Left renal pelvis (tissue), 4 donors: ENCODE measurements around the gene IGSF9. TPM values are rescaled to one million over a fixed set of nuclear protein-coding genes. Genes with fewer than 3 reads are reported as not detected.

Experiments used
- DNase-seq, 4 donors: peaks; one replicate each; pipeline ENCODE4 v3.0.0-alpha.2; 2013; ENCODE audit warnings: low read depth in 4 of 4, low spot score in 3 of 4
- polyA plus RNA-seq, 4 donors: library from polyadenylated mRNA; unstranded; fragments of 120-200 nt; gene quantifications; one replicate each; pipeline ENCODE4 v1.2.1, GENCODE V29; 2013; ENCODE audit not compliant: insufficient read length in 4 of 4

The IGSF9 gene
- polyA plus RNA-seq, 4 donors, result 8.1 to 25.4 (median 13.2) TPM

DNA sequence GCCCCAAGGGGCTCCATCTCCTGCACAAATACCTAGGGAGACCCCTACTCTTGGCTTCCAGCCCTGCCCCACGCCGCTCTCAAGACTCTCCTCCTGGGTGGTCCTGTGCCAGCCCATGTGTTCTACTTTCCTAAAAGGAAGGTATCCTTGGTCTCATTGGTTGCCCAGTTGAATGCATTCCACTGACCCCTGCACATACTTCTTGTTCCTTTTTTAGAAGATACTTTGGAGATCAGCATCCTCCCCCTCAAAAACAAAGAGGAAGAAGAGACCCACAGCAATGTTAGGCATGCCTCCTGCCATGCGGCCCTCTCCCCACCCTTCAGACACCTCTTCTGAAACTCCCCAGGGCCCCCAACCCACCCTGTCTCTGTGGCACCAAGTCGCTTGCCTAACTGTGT is 4.6 kb upstream of the IGSF9 start:
- no peak for DNase-seq

DNA sequence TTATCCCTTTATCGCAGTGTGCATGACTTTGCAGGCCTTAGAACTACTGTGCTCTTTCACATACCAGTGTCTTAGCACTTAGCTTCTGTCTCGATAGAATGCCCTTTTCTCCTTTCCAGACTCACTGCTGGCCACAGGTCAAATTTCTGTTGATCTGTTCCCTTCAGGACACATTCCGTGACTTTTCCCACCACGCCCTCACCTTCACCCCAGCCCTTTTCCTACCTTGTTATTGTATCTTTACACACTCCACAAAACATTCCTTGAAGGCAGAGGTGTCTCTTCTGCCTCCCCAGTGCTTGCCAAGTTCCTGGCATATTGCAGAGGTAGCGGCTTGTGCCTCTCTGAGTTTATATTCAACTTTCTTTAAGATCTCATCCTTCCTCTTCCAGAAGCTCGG is 3.7 kb upstream of the IGSF9 start:
- DNase-seq, result no peak

DNA sequence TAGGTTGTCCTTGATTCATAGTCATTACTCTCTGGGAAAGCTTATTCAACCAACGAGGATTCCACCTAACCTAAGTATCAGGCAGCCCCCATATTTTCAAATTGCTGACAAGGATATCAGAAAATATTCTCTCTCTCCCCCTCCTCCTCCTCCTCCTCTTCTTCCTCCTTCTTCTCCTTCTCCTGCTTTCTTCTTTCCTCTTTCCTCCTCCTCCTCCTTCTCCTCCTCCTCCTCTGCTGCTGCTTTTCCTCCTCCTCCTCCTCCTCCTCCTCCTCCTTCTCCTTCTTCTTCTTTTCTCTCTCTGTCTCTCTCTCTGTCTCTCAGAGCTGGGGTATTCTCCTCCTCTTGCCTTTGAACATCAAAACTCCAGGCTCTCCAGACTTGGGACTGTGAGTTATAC is 2.5 kb upstream of the IGSF9 start:
- DNase-seq, result no peak

DNA sequence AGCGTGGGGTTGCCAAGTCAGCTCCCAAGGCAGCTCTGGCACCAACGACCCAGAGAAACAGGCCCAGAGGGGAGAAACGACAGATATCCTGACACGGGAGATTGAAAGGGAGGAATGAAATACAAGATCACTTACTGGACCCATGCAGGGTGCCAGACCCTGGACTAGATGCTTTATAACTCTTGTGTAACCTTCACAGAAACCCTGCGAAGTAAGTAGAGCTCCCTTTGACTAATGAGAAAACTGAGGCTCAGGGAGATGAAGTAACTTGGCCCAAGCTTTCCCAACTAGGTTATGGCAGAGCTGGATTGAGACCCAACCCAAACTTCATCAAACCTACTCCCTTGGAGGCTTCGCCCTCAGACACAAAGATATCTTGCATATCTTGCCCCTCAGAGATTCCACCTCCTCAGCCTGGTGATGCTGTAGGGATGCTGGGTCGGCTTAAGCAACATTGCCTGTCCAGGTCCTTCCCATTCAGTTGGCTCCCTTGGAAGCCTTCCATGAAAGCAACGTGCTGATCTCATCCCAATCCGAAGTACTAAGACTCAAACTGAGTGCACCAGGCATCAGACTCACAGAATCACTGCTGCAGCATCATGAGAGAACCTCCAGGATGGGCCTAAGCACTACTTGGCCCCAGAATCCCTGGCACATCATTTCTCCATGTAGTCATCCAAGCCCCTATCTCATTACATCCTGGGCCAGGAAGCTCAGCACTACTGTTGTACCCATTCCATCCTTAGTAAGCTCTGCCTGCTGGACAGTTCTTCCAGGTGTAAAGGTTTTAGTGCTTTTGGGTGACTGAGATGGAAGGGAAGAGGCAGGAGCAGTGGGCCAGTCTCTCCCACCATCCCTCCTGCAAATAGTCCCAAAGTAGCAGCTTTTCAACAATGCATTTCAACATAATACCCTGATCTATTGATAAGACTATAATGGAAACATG is 1.1 kb upstream of the IGSF9 start:
- DNase-seq, result no peak

DNA sequence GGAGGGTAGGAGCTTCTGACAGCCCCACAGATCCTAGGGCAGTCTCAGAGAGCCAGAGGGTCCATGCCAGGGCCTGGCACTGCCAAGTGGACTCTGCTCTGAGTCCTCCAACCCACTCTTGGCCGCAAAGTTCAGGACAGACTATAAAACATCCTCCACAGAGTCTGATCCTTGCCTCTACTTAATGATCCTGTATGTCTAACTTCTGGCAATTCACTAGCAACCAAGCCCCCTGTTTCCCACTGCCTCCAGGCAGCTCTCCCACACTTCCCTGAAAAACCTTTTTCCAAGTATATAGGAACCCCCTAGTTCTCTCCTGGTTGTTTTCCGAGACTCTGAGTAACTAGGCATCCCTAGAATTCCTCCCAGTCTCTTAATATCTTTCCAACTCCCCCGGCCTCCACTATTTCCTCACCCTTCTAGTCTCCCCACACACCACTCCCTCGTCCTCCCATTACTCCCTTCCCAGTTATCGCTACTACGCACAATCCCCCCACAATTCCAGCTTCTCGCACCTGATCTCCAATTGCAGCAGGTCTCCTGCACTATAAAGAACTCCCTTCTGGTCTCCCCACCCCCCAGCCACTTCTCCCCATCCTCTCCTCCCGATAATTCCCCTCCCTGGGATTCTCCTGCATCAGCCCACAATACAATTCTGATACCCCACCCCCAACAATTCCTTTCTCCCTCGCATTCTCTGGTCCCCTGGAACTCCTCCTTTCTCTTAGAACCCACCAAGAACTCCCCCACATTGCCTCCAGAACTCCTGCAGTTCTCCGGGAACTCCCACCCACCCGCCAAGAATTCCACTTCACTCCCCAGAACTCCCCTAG is 574 bp downstream of the IGSF9 start:
- DNase-seq, result no peak

DNA sequence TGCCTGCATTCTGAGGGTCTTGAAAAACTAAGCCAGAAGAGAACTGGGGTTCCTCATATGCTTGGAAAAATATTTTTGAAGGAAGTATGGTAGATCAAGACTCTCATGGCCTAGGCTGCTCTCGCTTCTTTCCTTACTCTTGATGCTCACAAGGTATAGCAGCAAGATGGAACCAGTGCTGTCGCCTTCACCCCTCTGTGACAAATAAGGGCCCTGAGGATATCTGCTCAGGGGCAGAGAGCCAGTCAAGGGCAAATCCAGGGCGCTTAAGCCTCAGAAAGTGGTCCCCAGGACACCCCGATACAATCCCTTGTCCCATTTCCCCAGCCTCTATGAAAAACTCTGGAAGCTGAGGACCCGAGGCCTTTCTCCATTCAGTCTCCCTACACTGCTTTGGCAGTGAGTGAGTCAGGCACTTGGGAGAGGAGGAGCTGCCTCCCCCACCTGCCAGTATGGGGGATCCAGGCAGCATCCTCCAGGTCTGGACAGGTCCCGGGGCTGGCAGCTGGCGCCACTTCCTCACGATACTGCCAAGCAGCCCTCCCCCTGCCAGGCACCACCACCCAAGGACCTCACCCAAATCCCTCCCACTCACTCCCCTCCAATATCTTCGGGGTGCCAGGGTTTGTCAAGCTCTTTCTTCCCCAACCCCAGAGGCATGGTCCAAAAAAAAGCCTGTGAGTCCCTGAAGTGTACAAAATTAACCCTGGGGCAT is 1.3 kb downstream of the IGSF9 start:
- DNase-seq, result no peak

DNA sequence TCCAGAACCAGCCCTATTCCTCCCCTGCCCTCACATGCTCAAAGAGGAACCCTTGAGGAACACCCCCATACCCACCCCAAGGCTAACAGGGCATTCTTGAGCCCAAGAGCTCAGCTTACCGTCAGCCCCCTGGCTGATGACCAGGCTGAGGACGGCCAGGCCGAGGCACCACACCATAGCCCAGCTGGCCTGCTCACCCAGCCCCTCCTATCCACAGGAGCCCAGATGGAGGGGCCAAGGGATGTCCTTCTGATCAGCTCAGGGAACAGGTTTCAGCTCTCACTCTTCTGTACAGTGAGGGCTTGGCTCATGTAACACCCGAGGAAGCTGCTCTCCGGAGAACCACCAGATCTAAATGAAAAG is 2.2 kb downstream of the IGSF9 start:
- DNase-seq, result no peak

DNA sequence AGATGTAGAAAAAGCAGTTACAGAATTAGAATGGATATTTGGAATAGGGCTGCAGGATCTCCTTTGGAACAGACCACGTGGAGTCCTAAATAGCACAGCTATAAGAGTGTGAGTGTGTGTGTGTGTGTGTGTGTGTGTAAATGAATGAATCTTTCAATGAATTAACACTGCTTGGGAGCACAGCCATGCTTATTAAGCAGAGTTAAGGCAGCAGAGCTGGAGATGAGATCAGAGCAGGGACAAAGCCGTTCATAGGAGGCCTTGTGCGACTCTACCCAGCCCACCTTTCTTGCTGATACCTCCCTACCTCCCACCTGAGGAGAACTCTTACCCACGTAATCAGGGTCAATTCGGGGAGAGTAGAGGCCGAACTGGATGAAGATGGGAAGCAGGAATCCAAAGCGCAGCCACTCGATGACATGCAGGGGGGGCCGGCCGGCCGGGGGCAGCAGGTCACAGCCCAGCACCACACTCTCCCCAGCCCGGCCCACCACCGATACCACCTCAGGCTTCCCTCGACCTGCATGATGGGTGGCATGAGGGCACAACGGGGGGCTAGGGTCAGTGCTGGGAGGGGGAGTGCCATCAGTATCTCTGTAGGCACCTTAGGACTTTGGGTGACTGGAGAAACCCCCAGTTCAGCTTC is 2.7 kb downstream of the IGSF9 start:
- no peak for DNase-seq

DNA sequence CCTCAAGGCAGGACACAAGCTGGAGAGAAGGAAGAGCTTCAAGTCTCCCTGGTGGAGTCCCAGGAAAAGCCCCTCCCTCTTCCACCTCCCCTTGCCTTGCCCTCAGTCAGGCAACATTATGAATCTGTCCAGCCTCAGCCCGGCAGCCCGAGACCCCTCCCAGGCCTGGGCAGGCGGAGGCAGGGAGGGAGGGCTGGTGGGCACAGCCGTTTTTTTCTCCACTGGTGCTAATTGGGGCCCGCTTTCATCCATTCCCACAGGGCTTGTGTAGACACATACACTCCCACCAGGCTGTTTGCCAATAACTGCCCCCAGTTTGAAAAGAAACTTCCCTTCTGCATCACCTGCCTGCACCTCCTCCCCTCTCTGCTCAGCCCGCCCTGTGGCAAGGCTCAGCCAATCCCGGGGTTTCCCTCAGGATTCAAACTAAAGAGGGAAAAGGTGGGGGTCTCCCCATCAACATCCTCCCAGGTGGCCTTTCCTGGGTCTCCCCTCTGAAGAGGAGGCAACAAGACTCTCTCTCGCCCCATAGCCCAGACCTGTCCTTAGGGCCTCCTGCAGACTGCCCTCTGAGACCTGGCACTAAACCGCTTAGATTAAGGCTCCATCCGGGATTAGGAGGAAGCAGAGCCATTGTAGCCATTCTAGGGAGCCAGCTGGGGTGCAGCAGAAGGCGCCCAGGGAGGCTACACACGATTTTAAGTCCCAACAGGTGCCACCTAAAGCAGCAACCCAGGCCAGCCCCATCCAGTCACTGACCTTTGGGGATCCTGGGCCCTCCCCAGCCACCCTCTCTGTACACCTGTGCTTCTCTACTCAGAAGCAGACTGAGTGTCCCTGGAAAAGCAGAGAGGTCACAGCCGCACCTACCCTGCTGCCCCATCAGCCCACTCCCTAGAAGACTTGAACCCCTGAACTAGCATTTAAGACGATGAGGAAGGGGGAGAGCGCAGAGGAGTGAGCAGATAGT is 3.5 kb downstream of the IGSF9 start:
- DNase-seq, result no peak

DNA sequence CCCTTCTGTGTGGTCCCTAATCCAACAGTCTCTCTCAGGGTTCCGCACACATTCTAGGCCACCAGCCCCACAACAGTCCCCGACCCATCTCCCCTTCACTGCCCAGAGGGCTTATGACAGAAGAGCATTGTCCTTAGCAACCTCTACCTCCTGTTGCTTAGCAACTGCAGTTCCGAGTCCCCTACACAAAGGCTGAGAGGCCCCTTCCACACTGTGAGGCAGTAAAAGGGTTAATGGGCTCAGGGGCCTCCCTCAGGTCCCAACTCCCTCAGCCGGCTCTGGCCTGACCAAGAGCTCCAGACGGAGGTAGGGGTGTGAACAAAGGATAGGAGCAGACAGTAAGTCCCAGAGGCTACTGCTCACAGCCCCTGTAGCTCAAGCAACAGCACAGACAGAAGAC is 4.3 kb downstream of the IGSF9 start:
- no peak for DNase-seq

DNA sequence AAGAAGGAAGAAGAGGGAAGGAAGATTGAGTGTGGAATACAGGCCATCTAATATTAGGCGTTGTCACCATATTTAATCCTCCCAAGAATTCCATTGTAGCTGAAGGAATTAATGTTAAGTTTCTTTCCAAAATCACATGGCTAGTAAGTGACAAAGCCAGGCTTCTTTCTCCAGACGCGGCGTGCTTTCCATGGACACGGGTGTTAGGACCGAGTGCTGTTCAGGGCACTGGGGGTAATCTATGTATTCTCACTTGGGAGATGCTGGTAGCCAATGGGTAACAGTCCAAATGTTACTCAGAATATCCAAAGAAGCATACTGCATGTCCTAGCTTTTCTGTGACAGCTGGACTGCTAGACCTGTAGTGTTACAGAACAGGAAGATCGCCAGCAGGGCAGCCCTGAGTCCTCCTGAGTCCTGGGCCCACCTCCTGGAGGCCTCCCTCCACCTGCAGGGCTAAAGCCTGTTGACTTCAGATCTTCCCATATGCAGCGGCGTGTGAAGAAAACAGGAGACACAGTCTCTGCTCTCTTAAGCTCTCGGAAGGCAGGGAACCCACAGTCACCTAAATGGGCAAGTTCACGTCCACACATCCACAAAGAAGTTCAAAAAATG is 5.3 kb downstream of the IGSF9 start:
- no peak for DNase-seq

DNA sequence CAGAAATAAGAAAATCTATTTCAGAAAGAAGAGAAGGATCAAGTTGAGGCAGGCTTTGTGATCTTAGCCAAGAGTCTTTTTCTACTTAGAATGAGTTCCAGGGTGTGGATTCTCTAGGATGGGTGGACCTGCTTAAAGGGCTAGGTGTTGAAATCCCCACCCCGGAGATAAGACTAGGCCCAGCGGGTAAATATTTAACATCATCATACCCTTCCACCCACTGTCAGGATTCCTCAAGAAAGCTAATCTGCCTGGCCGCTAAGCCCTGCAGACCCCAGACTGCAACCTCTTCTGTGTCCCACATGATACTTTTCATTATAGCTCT is 5.8 kb downstream of the IGSF9 start:
- no peak for DNase-seq

DNA sequence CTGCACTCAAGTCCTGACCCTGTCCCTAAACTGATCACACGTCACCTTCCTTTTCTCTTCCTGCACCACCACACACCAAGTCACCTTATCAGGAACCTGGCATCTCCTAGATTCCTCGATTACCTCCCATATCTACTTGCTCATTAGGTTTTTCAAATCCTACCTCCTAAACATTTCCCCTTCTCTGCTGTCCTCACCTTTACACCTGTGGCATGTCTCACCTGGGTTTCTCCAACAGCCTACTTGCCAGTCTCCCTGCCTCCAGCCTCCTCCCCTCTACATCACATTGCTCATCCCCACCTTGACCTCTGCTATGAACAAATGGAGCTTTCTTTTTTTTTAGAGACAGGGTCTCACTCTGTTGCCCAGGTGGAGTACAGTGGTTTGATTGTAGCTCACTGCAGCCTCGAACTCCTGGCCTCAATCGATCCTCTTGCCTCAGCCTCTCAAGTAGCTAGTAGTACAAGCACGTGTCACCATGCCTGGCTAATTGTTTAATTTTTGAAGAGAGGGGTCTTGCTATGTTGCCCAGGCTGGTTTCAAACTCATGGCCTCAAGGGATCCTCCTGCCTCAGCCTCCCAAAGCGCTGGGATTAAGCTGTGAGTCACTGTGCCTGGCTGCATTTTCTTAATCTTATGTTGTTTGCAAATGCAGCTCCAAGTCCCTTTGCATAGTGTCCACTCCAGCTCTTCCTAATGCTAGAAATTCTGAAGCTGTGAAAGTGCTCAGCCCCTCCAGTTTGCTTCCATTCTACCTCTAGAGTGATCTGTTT is 6.3 kb downstream of the IGSF9 start:
- no peak for DNase-seq

DNA sequence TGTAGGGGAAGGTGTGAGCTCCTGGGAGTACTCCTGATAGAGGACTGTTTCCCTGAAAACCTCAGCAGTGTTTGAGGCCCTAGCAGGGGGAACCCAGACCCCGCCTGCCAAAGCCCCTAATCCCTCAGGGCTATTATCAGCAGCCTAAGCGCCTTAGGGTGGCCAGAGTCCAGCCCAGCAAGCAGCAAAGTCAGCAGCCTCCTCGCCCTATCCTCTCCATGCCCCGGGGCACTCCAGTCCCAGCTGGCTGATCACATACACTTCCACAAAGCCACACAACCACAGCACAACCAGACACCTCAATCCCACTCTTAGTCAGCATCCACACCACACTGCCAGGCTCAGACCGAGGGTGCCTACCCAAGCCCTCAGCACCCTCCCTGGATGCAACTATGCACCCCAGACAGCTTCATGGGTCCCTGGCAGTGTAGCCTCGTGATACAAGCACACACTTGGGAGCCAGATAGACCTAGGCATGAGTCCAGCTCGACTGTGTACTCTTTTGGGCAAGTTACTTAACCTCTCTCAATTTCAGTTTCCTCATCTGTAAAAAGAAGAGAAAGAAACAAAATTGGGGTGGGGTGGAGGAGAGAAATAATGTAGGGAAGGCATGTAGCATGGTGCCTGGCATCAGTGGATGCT is 7.1 kb downstream of the IGSF9 start:
- DNase-seq, result no peak

DNA sequence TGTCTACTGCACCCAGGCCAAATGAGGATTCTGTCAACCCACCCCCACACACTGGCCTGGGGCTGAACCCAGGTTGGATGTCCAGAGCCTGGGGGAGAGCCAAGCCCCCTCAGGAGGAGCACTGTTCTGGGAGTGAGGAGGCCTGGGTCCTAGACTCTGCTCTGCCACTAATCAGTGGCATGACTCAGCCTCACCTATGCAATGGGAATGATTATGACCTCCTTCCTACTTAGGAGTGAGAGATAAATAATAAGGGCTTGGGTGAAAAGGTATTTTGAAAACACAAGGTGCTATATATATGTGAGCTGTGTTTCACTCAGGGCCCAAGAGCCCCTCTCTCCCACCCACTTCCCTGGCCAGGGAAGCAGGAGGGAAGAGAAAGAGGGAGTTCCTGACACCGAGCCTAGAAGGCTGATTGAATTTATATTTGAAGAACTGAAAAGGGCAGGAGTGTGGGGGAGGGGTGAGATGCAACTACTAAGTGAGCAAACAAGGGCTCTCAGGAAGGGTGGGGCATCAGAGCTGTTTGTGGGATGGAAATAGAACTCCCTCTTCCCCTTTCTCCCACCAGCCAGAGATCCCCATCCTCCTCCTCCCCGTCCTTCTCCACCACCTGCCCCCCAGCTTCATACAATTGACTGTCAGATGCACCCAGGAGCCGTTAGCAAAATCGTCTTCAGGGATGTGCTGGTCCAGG is 8.2 kb downstream of the IGSF9 start:
- no peak for DNase-seq

DNA sequence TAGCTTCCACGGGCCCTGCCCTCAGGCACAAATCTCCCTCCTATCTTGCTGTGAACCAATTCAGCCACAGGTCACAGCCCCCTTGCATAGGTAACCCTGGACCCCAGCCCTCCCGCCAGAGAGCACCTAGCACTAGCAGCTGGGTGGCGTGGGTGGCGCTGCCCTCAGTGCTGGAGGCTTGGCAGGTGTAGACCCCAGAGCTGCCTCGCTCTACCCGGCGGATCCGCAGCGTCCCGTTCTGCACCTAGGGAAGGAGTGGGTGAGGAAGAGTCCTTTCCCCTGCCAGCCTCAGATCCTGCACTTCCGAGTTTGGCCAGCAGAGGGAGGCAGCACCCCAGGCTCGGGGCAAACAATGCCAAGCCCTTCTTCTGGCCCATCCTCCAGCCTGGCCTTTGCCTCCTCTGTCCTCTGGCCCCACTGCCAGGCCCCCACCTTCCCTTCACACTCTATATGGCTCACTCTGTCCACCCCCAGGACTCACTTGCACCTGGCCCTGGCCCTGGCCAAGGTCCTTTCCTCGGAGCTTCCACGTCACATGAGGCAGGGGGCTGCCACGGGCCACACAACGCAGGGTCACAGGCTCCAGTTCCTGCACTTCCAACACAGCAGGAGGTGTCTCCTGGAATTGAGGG is 9.0 kb downstream of the IGSF9 start:
- no peak for DNase-seq

DNA sequence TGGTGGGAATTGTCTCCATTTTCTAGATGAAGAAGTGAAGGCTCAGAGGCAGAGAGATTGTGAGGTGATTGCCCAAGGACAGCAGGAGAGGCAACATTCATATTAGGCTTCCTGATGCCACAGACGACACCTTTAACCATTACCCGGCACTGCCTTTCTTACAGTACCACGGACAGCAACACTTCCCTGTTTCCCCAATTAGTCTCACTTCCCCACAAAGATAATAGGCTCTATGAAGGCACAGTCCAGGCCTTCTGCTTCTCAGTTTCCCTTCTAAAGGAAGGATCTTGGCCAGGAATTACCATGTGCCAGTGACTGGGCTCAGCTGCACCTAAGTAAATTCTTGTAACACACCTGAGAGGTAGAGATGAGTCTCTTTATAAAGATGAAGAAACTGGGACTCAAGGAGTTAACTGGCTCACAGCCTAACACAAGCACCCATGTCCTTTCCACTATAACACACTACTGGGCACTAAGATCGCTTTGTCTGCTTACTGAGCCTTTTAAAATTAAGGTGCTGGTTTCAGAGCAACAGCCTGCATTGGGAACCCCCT is 9.6 kb downstream of the IGSF9 start:
- DNase-seq, result no peak
